HG03196 (cell line): ENCODE measurements around the gene CCDC198.
A peak's percentile ranks its signal among the peaks of the same experiment; 100 is the strongest.

ENCODE experiments used
- ATAC-seq: cut with Tn5 transposase; IDR thresholded peaks from one replicate; pipeline ENCODE4 v1.9.1; 2021; ENCODE audit not compliant: unreplicated experiment

CCDC198 gene

GRCh38 chr14:57493467-57494181 is at the start of gene CCDC198:
CCDC198 (minus strand) TSS chr14:57493857; CDS start chr14:57493715, 142 bp downstream.
- peak; percentile 69 for ATAC-seq

- no peak for ATAC-seq
These were observed 39.6 kb upstream of the CCDC198 start for GRCh38 chr14:57533214-57533613.

DNA sequence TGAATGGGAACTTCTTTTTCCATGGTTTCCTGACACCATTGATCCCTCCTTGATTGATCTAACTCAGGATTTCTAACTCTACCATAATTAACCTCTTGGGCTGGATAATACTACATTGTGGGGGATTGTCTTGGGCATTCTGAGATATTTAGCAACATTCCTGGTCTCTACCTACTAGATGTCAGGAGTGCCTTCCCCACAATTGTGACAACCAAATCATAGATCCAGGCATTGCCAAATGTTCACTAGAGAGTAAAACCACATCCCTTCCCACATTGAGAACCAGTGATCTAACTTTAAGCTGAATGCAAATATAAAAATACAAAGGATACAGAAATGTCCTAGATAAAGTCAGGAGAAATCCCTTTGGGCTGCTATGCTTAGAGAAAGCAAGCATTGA is 36.9 kb upstream of the CCDC198 start:
- ATAC-seq, result no peak

DNA sequence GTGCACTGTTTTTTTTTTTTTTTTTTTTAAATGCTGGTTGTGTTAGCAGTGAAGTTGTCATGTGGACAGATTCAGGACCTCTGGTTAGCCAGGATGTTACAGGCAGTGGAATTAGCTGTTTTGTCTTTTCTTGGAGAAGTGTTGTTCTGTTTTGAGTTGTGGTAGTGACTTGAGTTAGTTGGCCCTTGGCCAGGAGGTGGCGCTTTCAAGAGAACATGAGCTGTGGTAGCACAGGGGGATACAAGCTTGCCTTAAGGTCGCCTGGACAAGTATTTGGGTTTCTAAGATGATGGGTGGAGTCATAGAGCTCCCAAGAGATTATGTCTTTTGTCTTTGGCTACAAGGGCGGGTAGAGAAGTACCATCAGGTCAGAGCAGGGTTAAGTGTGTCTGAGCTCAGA is 33.3 kb upstream of the CCDC198 start:
- ATAC-seq, result no peak

GRCh38 chr14:57519043-57519442 is 25.4 kb upstream of the CCDC198 start:
- ATAC-seq, result no peak

GRCh38 chr14:57512220-57512619 is 18.6 kb upstream of the CCDC198 start:
- no peak for ATAC-seq

DNA sequence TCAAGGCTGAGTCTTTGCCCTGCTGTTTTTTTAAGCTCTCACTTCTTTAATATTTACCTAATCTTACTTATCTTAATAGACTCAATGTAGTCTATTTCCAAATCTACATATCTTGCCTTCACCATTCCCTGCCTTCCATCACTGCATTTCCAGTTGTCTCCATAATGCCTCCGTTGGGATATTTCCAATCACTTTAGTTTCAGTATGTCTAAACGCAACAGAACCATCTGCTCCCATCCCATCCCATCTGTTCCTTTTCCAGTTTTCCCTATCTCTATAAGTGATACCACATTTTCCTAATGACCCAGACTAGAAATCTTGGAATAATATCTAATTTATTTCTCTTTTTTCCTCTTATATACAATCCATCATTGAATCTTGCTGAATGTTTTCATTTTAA is 15.1 kb upstream of the CCDC198 start:
- no peak for ATAC-seq

- no peak for ATAC-seq
These were observed 9.1 kb upstream of the CCDC198 start for GRCh38 chr14:57502586-57503254.

- no peak for ATAC-seq
These were observed 7.4 kb upstream of the CCDC198 start for GRCh38 chr14:57501039-57501557.

DNA sequence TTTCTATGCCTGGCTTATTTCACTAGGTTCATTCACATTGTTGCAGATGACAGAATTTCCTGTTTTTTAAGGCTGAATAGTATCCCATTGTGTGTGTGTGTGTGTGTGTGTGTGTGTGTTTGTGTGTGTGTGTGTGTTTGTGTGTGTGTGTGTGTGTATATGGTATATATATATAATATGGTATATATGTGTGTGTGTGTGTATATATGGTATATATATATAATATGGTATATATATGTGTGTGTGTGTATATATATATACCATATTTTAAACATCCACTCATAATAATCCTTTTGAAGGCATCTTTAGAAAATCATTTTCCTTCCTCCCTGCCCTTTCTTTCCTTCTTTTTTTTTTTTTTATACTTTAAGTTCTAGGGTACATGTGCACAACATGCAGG is 5.0 kb upstream of the CCDC198 start:
- ATAC-seq, result no peak

DNA sequence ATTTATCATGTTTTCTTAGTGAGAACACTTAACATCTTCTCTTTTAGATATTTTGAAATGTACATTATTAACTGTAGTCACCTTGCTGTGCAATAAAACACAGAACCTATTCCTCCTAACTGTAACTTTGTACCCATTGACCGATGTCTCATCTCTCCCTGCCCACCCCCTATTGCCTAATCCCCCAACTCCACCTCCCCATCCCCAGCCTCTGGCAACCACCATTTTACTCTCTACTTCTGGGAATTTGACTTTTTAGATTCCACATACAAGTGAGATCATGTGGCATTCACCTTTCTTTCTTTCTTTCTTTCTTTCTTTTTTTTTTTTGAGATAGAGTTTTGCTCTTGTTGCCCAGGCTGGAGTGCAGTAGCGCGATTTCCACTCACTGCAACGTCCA is 4.4 kb upstream of the CCDC198 start:
- ATAC-seq, result no peak

DNA sequence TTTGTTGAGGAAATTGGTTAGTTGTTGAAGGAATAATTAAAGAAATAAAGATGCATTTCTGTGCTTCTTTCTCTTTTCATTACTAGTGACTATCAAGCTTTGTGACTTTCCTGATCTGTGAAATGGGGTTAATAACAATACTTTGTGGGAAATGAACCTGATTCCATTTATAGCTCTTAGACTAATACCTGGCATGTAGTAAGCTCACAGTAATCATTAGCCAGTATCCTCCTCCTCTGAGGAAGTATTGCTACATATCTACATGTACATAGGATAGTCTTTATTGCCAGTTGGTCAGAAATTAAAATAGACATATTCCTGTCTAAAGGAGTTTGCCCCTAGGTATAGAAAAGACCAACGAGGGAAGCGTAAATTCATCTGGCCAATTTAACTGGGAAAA is 1.8 kb upstream of the CCDC198 start:
- ATAC-seq, result no peak

DNA sequence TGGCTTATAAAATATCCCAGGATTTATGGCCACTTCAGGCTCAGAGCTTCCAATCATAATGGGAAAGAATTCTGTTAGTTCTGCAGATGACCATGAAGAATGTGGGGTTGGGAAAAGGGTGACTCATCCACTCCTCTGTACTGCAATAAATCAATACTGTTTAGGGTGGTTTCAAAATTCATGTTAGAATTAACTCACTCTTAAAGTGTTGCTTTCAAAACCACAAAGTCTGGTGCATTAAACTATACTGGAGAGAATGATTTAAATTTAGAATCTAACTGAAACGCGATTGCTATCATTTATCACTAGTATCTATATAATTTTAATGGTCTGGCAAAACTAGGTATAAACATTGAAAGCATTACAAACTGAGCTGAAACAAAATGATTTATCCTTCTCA is 798 bp downstream of the CCDC198 start:
- ATAC-seq, result no peak

DNA sequence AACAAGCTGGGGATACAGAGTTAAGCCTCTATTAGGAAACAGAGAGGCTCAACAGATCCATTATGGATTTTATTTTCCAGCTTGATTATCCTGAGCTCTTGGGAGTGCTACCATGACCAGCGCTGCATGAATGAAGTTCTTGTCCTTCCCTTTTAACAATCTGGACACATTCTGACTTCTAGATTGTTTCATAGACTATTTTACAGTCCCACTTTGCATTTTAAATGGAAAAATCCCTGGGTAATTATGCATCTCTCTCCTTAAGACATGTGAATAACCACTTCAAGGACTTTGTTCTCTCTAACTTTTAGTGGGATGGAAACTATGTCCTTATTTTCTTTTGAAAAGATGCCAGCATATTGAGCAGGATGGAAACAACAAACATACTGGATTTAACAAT is 2.0 kb downstream of the CCDC198 start:
- ATAC-seq, result no peak

- no peak for ATAC-seq
These were observed 5.9 kb downstream of the CCDC198 start for GRCh38 chr14:57487771-57488170.

DNA sequence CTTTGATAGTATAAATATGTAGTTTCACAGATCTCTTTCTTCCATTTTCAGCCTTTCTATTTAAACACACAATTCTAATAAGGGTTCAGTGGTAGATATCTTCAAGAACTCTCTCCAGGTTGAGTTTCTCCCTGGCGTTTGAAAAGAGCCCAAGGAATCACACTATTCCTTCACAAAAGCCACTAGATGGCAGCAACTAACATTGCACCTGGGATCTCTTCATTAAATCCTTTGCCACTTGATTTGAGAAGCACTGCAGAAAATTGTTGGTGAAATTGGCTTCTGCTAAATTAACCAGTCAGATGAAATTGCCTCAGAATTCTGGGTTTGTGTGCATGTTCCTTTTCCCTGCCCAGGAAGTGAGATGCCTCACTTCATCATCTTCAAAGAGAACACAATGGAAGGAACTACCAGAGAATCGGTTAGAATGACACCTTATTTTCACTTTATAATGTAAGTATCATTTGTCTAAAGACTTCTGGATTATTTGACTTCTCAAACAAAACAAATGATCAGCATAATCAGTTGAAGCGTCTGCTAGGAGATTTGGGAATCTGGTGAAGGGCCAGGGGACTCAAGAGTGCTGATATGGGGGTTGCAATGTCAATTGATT is 6.8 kb downstream of the CCDC198 start:
- no peak for ATAC-seq

DNA sequence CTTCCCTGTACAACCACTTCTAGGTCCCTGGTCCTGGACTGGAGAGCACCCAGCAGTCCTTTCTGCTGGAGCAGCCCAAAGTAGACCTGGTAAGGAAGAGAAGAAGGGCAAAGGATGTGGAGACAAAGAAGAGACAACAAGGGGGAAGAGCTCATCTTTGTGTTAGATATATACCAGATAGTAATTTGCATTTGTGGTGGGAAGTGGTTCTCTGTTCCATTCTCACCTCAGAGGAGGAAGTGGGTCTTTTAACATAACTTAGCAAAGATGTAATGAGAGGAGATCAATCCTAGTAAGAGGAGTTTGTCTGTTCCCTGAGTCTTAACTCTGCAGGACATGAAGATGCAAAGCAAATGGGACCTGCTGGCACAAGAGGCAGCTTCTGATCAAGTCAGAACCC is 8.0 kb downstream of the CCDC198 start:
- ATAC-seq, result peak; percentile 89

- no peak for ATAC-seq
These were observed 11.5 kb downstream of the CCDC198 start for GRCh38 chr14:57482120-57482519.

- ATAC-seq, result no peak
These were observed 13.6 kb downstream of the CCDC198 start for GRCh38 chr14:57480051-57480450.

DNA sequence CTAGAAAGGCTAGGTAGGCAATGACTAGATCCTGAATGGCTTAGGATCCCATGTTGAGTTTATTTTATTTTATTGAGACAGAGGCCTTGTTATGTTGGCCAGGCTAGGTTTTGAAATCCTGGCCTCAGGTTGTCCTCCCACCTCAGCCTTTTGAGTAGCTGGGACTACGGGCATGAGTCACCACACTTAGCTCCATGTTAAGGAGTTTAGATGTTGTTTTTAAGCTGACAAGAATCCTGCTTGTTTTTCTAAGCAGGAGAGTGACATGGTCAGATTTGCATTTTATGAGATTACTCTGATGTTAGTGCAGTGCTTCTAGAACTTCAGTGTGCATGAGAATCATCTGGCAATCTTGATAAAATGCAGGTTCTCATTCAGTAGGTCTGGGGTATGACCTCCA is 14.5 kb downstream of the CCDC198 start:
- no peak for ATAC-seq

GRCh38 chr14:57478050-57478449 is 15.6 kb downstream of the CCDC198 start:
- no peak for ATAC-seq

DNA sequence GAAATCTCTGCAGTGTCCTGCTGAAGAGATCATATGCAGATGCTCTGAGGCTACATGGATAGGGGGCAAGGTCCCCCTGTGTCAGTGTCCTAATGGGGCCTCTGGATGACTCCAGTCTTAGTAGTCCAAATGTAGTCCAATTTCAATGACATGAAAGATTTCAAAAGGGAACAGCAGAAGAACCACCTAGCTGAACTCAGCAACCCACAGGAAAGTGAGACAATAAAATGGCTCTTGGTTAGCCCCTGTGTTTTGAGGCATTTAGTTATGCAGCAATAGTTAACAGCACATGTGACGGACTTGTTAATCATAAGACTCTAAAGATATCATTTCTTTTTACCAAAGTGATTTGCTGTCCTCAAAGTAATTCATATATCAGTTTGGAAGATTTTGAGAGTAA is 22.7 kb downstream of the CCDC198 start:
- no peak for ATAC-seq
